Dedifferentiated amniotic fluid mesenchymal stem cell (primary cell): ENCODE data around the gene DAB2IP.

Experiments
- DNase-seq: peaks from one replicate; pipeline ENCODE4 v3.0.0-alpha.2; 2016; ENCODE audit errors: extremely low spot score

The DAB2IP gene

DNA sequence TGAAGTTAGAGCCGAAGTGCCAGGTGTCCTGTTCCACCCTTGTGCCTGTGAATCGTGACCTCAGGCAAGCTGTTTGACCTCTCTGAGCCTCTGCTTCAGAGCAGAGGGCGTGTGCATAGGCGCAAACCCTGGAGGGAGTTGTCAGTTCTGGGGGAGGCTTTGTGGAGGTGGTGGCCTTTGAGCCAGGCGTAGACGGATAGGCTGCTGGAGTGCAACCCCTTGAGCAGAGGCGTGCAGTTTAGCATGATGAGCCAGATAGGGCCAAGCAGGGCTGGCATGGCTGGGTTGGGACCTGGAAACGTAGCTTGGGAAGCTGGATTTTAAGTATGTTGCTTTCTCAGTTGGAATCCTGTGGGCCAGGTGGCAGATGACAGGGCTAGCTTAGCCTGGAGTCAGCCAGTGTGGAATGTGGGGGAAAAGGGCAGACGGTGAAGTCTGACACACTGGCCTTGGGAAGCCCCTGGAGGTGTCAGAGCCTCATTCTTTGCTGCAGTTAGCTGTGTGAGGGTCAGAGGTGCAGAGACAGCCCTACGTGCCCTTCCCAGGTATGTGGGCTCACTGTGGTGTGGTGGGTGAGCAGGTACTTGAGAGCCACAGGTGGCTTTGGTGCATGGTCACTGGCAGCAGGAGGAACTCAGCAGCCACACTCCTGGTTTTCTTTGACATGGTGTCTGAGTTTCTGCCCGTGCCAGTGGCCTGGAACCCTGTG lies 93.4 kb downstream of the DAB2IP start:
- no peak for DNase-seq

GRCh38 chr9:121745396-121745695 lies 93.9 kb downstream of the DAB2IP start:
- DNase-seq: no peak

- DNase-seq: no peak
Measured at GRCh38 chr9:121746411-121746810, 95.0 kb downstream of the DAB2IP start.

GRCh38 chr9:121746866-121747265 lies 95.4 kb downstream of the DAB2IP start:
- DNase-seq: no peak

DNA sequence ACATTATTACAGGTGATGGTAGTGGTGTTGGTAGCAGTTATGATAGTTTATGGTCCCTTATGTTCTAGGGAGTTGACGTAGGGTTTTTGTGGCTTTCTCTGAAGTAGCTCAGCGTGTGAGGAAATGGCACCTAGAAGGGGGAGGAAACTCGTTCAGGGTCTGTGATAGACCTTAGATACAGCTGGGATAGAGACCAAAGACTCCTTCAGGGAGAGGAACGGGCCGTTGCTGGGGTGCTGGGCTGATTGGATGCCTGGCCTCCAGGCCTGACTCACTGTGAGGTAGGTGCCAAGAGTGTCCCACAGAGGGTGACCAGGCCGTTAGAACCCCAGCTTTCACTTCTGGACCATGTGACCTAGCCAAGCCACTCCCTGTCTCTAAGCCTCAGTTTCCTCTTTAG lies 96.6 kb downstream of the DAB2IP start:
- no peak for DNase-seq

- no peak for DNase-seq
Measured at GRCh38 chr9:121748727-121749423, 97.4 kb downstream of the DAB2IP start.

DNA sequence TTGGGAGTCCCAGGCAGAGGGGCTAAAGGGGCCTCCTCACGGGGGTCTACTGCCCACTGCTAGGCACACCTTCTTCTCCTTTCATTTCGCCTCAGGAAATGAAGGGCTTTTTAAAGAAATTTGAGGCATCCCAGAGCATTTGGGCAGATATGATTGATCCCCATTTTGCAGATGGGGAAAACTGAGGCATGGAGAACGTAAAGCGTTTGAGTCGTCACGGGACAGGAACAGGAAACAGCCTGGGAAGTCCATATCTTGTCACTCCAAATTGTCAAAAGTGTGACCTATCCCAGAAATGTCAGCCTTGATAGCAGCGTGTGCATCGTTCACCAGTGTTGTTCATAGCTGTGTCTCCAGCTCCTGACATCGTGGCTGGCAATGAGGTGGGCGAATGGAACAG lies 98.2 kb downstream of the DAB2IP start:
- DNase-seq: no peak

DNA sequence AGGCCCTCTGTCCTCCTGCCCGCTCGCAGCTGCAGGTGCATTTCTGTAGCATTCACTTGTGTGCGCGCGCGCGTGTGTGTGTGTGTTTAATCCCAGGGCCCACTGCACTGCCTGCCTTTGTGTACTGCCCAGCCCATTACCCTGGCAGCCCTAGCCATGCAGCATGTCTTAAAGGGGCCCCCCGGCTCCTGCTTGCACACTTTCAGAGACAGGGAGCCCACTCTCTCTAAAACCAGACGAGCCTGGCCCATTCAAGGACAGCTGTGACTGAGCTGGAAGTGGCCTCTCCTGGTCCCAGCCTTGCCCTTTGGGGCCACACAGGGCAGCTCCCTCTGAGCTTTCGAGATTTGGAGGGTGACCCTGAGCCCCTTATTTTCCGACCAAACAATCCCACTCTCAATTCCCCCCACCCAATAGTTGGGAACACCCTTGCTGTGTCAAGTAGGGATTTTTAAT lies 98.9 kb downstream of the DAB2IP start:
- no peak for DNase-seq

DNA sequence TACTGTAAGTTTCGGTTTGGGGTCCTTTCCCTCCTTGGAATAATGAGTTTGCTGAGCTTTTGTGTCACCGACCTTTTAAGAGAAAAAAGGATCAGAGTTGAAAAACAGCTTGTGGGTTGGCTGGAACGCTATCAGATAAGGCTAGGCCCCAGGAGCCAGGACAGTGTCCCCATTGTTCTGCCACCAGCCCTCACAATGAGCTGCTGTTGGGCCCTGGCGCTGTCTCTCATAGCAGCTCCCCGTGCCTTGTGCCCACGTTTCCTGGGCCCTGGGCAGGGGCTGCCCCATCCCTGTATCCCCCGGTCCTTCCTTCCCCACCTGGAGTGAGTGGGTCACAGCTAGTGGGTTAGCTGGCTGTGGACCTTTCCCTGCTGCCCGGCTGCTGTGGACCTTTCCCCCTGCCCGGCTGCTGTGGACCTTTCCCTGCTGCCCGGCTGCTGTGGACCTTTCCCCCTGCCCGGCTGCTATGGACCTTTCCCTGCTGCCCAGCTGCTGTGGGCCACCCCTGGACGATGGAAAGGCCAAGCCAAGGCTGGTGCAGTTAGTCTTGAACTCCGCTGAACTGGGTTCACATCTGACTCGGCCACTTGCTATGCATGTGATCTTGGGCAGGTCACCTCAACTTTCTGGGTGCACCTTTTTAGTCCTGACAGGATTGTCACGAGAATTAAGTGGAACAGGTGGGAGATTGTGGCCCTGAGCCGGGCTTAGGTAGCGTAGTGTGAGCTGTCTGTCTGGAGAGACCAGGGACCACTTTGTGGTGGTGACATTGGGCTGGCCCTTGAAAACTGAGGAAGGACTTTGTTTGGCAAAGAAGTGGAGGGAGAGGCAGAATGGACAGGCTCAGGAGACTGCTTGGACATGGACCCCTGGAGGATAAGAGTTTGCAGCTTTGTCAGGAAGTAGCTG lies 99.5 kb downstream of the DAB2IP start:
- DNase-seq: no peak

GRCh38 chr9:121751686-121752445 lies 100.4 kb downstream of the DAB2IP start:
- no peak for DNase-seq

DNA sequence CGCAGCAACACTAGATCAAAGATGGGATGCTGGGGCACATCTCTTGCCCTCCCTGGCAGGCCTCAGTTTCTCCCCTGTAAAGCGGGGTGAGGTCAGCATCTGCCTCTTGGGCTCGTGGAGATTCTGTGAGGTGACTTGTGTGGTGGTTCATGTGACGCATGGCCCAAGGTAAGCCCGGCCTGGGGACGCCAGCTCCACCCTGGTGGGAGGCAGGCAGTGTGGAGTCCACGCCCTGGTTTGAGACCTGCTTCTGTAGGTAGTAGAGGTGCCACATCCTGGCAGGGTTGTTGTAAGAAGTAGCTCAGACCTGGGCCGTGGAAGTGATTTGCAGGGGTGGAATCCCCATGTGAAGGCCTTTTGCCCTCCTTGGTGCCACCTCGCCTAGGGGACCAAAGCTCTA lies 101.5 kb downstream of the DAB2IP start:
- DNase-seq: no peak

DNA sequence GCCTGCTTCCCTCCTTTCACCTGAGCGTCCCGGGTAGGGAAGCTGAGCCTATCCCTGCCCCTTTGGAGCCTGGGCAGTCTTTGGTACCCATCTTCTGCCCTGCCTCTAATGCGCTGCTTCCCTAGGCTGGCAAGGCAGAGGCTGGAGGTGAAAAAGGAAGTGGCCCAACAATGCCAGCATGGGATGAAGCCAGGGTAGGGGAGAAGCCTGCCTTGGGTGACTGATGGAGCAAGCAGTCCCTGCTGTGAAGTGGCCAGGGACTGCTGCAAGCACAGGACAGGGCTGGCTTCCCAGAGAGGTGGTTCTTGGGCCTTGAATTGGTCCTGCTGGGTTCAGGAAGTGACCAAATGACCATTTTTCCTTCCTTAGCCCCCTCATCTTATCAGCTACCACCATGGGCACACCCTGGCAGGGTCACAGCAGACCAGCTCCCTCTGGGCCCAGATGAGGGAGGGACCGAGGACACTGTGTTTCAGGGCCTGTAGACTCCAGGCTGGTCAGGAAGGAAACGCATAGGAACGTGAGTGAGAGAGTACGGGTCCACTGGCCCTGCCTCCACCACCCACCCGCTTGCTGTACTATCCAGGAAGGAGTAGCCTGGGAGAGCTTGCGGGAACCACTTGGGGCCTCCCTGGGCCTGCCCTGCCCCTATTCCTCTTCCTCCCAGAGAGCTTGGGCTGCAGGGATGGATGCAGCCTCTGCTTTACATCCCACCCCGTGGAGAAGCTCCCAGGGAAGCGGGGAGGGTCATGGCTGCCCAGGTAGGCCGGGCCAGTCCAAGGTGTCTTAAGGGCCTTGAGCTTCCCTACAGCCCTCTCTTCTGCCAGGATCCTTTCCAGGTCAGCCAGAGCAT lies 102.6 kb downstream of the DAB2IP start:
- no peak for DNase-seq

DNA sequence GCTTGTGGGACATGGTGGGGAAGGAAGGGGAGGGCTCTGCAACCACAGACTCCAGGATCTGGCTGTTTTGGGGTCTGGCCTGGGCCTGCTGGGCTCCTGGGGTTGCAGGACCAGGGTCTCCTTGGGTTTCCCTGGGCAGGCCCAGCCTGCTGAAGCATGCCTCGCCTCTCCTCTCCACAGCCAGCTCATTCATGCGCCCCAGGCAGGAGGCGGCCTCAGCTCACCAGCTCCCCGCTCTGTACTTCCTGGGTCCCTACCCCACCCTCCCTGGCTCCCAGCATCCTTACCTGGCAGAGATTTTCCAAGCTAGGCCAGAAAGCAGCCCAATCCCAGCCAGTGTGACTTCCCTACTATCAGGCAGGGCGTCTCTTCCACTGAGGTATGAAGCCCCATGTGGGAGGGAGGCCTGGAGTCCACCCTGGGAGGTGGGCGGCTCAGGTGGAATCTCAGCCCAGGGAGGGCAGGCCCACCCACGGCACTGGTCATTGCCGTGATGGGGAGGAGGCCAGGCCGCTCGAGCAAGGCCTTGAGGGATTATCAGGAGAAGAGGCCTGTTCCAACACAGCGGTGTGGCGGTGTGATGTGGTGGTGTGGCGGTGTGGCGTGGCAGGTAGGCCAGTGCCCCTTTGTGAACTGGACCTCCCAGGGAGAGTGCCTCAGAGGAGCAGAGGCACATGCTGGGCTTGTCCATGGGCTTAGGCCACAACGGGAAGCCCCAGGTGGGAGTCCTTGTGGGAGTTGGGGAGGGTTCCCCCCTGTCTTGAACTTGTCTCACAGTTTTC lies 103.4 kb downstream of the DAB2IP start:
- no peak for DNase-seq

DNA sequence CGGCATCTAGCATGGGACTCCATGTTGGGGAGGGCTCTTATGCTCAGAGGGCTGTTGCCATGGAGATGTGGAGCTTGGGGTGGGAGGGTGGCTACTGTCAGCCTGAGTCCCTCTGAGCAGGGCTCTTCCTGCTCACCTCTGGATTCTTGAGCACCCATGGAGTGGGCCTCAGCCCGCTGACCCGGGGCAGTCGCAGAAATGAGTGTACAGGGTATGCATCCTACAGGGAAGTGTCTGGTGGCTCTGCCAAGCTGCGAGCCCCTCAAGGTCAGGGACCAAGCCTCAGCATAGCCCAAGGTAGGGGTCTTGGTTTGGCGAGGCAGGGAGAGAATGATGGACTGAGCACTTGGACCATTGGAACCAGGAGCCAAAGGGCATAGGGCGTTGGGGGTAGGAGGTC lies 104.1 kb downstream of the DAB2IP start:
- DNase-seq: no peak

- DNase-seq: no peak
Measured at GRCh38 chr9:121756474-121757280, 105.2 kb downstream of the DAB2IP start.

DNA sequence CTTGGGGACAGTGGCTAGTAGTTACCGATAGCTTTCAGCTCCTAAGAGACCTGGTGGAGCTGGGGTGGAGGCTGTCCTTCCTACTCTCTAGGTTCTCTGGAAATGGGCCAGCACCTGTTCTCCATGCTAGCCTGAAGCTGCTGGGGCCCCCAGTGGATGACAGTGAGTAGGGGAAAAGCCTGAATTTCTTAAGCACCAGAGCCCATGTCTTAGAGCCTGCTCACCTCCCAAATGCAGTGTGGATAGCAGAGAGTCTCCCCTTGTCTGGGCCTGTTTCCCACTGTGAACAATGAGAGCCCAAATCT lies 105.8 kb downstream of the DAB2IP start:
- no peak for DNase-seq

- no peak for DNase-seq
Measured at GRCh38 chr9:121758693-121759092, 107.3 kb downstream of the DAB2IP start.

- no peak for DNase-seq
Measured at GRCh38 chr9:121759996-121760395, 108.6 kb downstream of the DAB2IP start.

DNA sequence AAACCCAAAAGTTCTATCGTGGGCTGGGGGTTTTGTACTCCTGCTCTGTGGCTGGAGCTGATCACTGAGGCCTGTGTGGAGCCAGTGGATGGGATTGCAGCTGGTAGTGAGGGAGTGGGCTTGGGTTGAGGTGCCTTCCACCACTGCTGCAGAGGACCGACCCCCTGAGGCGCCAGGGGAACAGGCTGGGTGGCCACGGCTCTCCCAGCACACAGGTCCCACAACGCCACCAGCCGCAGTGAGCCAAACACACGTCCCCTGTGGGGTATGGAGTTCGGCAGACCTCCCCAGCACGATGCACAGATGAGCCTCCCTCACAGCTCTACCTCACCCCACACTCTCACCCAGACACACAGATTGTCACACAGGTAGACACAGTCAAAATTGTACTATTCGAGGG lies 109.1 kb downstream of the DAB2IP start:
- DNase-seq: no peak

DNA sequence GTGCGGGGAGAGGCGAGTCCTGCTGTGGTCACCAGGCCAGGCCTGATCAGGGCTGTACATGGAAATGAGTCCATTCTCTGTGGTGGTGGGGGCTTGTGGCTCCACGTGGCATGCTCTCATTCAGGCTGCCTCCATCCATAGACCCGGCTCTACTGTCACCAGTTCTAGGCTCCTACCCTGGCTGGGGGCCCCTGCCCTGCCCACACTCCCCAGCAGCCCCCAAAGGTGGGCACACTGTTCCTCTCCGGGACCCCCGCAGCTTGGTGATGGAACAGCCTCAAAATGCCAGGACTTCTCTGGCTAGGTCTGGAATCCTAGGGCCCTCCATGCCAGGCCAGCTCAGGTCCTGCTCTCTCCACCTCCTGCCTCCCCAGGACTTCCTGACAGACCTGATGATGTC lies 111.7 kb downstream of the DAB2IP start:
- no peak for DNase-seq
